Gastroesophageal sphincter (tissue), 3 donors: ENCODE results near the gene CAPN5.

Experiments
- EP300 ChIP-seq: sonication (generic); formaldehyde crosslinking; IDR thresholded peaks from one replicate; pipeline ENCODE4 v1.6.1; 2017; ENCODE audit warnings: antibody characterized with exemption, mild to moderate bottlenecking
- TF ChIP-seq, protein P1 (sequence below), 4 experiments: fragments of 200-600 bp in 2 of 4; fragments of 450-650 bp in 2 of 4; sonication (generic) in 1 of 4; IDR thresholded peaks; one replicate each; pipeline ENCODE4 v1.5.1; 2017 to 2019; ENCODE audit warnings: antibody characterized with exemption in 4 of 4, mild to moderate bottlenecking in 2 of 4, moderate library complexity in 2 of 4

DNA sequence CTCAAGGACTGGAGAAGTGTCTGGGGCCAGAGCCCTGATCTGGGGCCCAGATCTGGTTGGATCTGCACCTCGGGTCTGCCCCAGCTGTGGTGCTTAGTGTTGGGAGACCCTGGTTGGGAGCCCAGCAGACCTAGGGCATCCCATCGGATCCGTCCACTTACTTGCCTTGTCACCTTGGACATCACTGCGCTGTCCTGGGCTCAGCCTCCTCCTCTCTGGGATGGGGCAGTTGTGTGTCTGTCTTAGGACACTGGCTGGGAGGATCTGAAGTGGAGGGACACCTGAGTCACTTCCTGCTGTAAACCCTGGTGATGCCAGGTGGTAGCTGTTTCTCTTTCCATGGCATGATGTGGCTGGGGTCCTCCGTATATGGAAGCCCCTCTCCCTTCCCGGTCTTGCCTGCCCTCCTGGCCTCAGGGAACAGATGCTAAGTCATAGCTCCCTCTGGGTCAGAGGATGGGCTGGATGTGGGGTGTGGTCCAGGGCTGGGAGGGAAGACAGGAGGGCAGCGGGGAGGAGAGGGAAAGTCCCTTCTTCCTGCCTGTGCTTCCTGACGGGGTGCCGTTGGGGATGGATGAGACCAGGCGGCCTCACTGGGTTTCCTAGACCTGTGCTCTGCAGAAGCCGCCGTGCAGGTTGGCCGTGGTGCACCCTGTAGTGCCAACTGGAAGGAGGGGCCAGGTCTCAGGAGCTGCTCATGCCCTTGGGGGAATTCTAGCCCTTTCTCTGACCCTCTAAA is 23.8 kb downstream of the CAPN5 start:
- TF ChIP-seq, protein P1, sequence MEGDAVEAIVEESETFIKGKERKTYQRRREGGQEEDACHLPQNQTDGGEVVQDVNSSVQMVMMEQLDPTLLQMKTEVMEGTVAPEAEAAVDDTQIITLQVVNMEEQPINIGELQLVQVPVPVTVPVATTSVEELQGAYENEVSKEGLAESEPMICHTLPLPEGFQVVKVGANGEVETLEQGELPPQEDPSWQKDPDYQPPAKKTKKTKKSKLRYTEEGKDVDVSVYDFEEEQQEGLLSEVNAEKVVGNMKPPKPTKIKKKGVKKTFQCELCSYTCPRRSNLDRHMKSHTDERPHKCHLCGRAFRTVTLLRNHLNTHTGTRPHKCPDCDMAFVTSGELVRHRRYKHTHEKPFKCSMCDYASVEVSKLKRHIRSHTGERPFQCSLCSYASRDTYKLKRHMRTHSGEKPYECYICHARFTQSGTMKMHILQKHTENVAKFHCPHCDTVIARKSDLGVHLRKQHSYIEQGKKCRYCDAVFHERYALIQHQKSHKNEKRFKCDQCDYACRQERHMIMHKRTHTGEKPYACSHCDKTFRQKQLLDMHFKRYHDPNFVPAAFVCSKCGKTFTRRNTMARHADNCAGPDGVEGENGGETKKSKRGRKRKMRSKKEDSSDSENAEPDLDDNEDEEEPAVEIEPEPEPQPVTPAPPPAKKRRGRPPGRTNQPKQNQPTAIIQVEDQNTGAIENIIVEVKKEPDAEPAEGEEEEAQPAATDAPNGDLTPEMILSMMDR (IDR thresholded peaks at IDR 0.05) = no peak
- no peak for TF ChIP-seq EP300
